ENCODE results near the gene ADRA2C.

Gene ADRA2C

DNA sequence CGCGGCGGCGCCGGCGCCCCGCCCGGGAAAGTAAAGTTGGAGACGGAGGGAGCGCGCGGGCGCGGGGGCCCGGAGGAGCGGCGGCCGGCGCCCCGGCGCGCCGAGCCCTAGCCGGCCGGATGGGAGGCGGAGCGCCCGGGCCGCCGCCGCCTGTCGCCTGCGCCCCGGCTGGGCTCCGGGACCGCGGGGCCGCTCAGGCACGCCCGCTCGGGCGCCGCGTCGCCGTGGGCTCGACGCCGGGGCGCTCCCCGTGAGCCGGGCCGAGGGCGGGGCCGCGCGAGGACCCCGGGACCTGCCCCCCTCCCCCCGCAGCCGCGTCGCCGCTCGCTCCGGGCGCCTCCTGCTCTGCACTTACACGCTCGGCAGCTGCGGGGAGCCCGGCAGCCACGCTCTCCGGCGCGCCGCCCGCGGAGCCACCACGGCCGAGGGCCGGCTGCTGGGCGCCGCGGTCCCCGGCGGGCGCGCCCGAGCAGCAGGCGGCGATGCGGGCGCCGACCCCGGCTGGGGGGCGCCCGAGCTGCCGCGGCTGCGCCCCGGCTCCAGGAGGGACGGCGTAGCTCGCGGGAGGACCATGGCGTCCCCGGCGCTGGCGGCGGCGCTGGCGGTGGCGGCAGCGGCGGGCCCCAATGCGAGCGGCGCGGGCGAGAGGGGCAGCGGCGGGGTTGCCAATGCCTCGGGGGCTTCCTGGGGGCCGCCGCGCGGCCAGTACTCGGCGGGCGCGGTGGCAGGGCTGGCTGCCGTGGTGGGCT is at the start of gene ADRA2C:
Gene ADRA2C, plus strand, starts transcription at position 350 of the 749 bp plus-strand sequence. Its CDS starts 222 bp downstream, at position 572.
- TF ChIP-seq, protein P1, sequence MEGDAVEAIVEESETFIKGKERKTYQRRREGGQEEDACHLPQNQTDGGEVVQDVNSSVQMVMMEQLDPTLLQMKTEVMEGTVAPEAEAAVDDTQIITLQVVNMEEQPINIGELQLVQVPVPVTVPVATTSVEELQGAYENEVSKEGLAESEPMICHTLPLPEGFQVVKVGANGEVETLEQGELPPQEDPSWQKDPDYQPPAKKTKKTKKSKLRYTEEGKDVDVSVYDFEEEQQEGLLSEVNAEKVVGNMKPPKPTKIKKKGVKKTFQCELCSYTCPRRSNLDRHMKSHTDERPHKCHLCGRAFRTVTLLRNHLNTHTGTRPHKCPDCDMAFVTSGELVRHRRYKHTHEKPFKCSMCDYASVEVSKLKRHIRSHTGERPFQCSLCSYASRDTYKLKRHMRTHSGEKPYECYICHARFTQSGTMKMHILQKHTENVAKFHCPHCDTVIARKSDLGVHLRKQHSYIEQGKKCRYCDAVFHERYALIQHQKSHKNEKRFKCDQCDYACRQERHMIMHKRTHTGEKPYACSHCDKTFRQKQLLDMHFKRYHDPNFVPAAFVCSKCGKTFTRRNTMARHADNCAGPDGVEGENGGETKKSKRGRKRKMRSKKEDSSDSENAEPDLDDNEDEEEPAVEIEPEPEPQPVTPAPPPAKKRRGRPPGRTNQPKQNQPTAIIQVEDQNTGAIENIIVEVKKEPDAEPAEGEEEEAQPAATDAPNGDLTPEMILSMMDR (IDR thresholded peaks at IDR 0.05): no peak

DNA sequence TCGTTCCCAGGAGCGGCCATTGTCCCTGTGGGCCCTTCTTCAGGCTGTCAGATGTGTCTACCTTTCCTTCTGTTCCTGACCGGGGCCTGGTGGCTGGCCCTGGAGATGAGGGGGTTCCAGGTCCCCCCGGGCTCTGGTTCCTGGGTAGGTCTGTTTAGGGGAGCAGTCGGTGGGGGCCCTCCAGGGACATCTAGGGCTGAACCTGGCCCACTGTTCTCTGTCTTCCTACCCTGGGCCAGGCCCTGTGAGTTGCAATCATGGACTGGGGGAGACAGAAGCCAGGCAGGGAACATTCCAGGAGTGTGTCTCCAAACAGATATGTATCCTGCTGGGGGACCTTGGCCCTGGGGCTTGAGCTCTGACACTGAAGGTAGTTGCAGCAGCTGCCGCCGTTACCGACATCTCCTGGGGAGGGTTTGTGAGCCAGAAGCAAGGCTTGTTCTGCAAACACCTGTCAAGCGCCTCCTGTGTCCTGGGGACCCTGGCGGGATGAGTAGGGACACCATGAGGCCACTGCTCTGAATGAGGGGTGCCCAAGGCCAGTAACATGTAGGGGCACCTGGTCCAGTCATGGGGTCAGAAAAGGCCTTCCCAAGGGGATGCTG is 49.5 kb upstream of the ADRA2C start:
- TF ChIP-seq, protein P1 (IDR thresholded peaks at IDR 0.05): no peak

DNA sequence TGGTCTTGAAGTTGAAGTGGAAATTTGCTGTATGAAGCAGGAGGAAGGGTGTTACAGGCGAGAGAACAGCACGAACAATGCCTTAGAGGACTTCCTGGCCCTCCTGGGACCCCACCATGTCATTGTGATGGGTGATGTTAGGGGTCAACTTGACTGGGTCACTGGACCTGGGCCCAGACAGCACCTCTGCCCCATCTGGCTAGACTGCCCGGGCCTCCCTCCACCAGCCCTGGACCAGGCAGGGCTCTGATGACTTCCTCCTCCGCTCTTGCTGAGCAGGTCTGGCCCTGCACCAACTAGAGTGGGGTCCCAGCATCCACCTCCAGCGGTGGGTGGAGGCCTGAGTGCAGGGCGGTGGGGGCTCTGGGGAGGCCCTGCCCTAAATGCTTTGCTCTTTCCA is 48.9 kb upstream of the ADRA2C start:
- TF ChIP-seq, protein P1 (IDR thresholded peaks at IDR 0.05): no peak

DNA sequence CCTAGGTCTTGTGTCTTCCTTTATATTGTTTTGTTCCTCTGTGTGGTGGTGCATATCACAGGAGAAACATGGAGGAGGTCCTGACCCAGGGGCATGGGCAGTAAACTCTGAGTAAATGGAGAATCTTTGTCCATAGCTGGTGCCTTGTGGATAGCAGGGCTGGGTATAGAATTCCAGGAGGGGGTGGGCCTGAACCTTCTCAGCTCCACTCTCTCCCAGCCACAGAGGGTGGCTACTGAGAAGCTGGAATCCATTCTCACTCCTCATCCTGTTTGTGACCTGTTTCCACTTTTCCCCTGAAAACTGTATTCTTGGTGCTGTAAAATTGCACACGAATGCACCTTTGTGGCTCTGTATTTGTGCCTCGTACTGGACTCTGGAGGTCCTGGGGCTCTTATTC is 47.7 kb upstream of the ADRA2C start:
- TF ChIP-seq, protein P1 (IDR thresholded peaks at IDR 0.05): no peak

DNA sequence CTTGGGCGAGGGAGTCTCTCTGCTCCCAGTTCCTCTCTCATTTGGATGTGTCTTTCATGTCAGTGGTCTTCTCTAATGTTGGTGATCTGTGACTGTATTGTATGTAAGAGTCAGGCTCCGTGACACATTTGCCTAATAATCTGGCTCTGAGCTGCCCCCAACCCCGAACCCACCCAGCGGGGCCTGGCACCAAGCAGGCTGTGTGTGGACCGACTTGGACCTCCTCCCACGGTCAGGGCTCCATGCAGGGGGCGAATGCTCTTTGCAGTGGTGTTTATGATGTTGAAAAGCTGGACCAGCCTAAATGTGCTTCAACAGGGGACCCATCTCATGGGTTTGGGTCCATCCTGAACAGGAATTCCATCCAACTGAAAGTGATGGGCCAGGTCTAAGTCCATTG is 47.0 kb upstream of the ADRA2C start:
- TF ChIP-seq, protein P1 (IDR thresholded peaks at IDR 0.05): no peak

DNA sequence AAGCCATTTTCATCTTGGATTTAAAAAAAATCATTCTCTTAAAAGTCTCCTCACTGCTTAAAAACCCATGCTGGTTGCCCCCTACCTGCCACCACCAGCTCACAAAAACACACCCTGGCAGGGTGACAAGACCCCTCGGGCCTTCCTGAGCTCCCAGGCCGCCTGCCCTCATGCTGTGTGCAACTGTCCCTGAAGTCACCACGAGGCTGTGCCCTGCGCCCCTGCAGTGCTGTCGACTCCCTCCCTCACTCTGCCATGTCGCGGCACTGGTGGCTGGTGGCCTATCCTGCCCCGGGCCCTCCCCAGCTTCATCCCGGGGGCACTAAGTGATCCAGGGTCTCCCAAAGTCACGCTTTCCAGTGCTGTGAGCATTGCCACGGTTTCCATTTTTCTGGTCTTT is 46.3 kb upstream of the ADRA2C start:
- TF ChIP-seq, protein P1 (IDR thresholded peaks at IDR 0.05): no peak

DNA sequence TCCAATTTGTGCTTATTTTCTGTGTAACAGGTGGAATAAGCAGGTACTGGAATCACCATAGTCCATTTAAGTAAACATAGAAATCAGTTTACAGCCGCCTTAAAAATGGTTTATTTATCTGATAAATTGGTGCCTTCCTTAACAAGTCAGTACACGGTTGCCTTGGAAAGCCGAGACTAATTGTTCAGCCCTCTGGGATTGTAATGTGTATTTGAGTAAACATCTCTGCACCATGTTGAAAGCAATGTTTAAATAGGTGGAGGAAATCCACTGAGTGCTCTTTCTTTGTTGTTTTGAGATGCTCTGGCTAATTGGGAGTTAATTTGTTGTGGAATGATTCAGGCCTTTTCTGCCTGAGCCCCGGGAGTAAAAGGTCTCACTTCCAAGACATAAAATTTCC is 45.7 kb upstream of the ADRA2C start:
- TF ChIP-seq, protein P1 (IDR thresholded peaks at IDR 0.05): no peak

Measured in LNCAP (cell line).